Trophoblast cell (in vitro differentiated cells and primary cell): Measurements from ENCODE around the gene FCGBP.
"Not testable (repeated sequence)": the region's sequence is repeated elsewhere in the genome, so short reads cannot be mapped to it uniquely, and the experiment has no call there.

ENCODE experiments used
- DNase-seq, 2 donors: peaks; one replicate each; pipeline ENCODE4 v3.0.0-alpha.2; 2016
- H2AFZ ChIP-seq: 2 replicates; pipeline ENCODE4 v1.6.1; 2013; ENCODE audit warnings: low read length, moderate library complexity, mild to moderate bottlenecking; ENCODE audit not compliant: insufficient read depth, poor library complexity
- H2AK5ac ChIP-seq: 2 replicates; pipeline ENCODE4 v1.6.1; 2013; ENCODE audit warnings: mild to moderate bottlenecking, low read length
- H2BK120ac ChIP-seq: 2 replicates; pipeline ENCODE4 v1.6.1; 2013; ENCODE audit warnings: low read length, mild to moderate bottlenecking, moderate library complexity; ENCODE audit not compliant: insufficient read depth, poor library complexity
- H2BK12ac ChIP-seq: 2 replicates; pipeline ENCODE4 v1.6.1; 2013; ENCODE audit warnings: mild to moderate bottlenecking, low read length, moderate library complexity
- H2BK5ac ChIP-seq: 2 replicates; pipeline ENCODE4 v1.6.1; 2013; ENCODE audit warnings: low read length, low read depth, moderate library complexity, mild to moderate bottlenecking; ENCODE audit not compliant: poor library complexity
- H3K14ac ChIP-seq: 2 replicates; pipeline ENCODE4 v1.6.1; 2013; ENCODE audit warnings: mild to moderate bottlenecking, low read length
- H3K18ac ChIP-seq: 2 replicates; pipeline ENCODE4 v1.6.1; 2013; ENCODE audit warnings: mild to moderate bottlenecking, low read length
- H3K23ac ChIP-seq: 2 replicates; pipeline ENCODE4 v1.6.1; 2013; ENCODE audit warnings: low read length
- H3K27ac ChIP-seq: 2 replicates; pipeline ENCODE4 v1.5.1; 2013; ENCODE audit warnings: low read depth, mild to moderate bottlenecking, inconsistent platforms, low read length, moderate library complexity
- H3K27me3 ChIP-seq: 2 replicates; pipeline ENCODE4 v1.6.1; 2013; ENCODE audit warnings: inconsistent platforms, mild to moderate bottlenecking, low read length, moderate library complexity; ENCODE audit not compliant: insufficient read depth
- H3K36me3 ChIP-seq, 2 experiments: 1 replicate in 1 of 2; 2 replicates in 1 of 2; pipeline ENCODE4 v1.6.1; 2013; ENCODE audit warnings: low read length in 2 of 2, mild to moderate bottlenecking in 2 of 2, moderate library complexity in 1 of 2; ENCODE audit not compliant: insufficient read depth in 2 of 2, control insufficient read depth in 1 of 2
- H3K4ac ChIP-seq: 2 replicates; pipeline ENCODE4 v1.6.1; 2013; ENCODE audit warnings: low read depth, mild to moderate bottlenecking, low read length, moderate library complexity
- H3K4me1 ChIP-seq, 2 experiments: 1 replicate in 1 of 2; 2 replicates in 1 of 2; pipeline ENCODE4 v1.6.1; 2013; ENCODE audit warnings: low read length in 2 of 2, mild to moderate bottlenecking in 2 of 2, moderate library complexity in 1 of 2; ENCODE audit not compliant: insufficient read depth in 2 of 2, control insufficient read depth in 1 of 2
- H3K4me2 ChIP-seq: 2 replicates; pipeline ENCODE4 v1.6.1; 2013; ENCODE audit warnings: inconsistent platforms, mild to moderate bottlenecking, low read length, moderate library complexity
- H3K4me3 ChIP-seq: 2 replicates; pipeline ENCODE4 v1.5.1; 2013; ENCODE audit warnings: mild to moderate bottlenecking, low read depth, low read length, inconsistent platforms
- H3K79me1 ChIP-seq: one replicate; pipeline ENCODE4 v1.6.1; 2013; ENCODE audit warnings: low read length
- H3K79me2 ChIP-seq: 2 replicates; pipeline ENCODE4 v1.6.1; 2013; ENCODE audit warnings: low read length, mild to moderate bottlenecking; ENCODE audit not compliant: control insufficient read depth, insufficient read depth, poor library complexity
- H3K9ac ChIP-seq: 2 replicates; pipeline ENCODE4 v1.6.1; 2013; ENCODE audit warnings: mild to moderate bottlenecking, low read length
- H3K9me3 ChIP-seq: 2 replicates; pipeline ENCODE4 v1.6.1; 2013; ENCODE audit warnings: low read depth, mild to moderate bottlenecking, control low read depth, inconsistent platforms, low read length; ENCODE audit not compliant: insufficient read depth
- H4K12ac ChIP-seq: 2 replicates; pipeline ENCODE4 v1.6.1; 2013; ENCODE audit warnings: low read depth, mild to moderate bottlenecking, low read length, moderate library complexity
- H4K8ac ChIP-seq: 2 replicates; pipeline ENCODE4 v1.6.1; 2013; ENCODE audit warnings: low read depth, mild to moderate bottlenecking, low read length, moderate library complexity
- H4K91ac ChIP-seq: one replicate; pipeline ENCODE4 v1.6.1; 2013; ENCODE audit warnings: low read depth, mild to moderate bottlenecking, low read length, moderate library complexity
- WGBS: extraction: QIAGEN DNeasy Blood & Tissue Kit; methylation state at CpG from one replicate; pipeline ENCODE4 v1.1.7; 2013; ENCODE audit warnings: missing lambda C conversion rate; ENCODE audit not compliant: insufficient read length, insufficient coverage; ENCODE audit errors: extremely low coverage; 5-methylcytosine and 5-hydroxymethylcytosine counted together

FCGBP gene

DNA sequence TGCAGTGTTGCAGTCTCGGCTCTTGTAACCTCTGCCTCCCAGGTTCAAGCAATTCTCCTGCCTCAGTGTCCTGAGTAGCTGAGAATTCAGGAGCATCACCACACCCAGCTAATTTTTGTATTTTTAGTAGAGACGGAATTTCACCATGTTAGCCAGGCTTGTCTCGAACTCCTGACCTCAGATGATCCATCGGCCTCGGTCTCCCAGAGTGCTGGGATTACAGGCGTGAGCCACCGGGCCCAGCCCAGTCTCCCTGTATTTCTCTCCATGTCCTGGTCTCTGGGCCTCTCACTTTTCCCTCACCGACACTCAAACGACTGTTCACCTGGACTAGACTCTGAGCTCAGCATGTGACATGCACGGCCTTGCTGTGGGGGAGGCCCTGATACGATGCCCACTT, 39.3 kb downstream of the FCGBP start:
- H3K4me1 ChIP-seq, H4K91ac ChIP-seq, H3K4me3 ChIP-seq, H2BK12ac ChIP-seq, H3K27ac ChIP-seq, H2AK5ac ChIP-seq, H3K9ac ChIP-seq, H3K4ac ChIP-seq, DNase-seq, H3K4me2 ChIP-seq, H2AFZ ChIP-seq, H2BK120ac ChIP-seq, H3K14ac ChIP-seq, H3K27me3 ChIP-seq, H2BK5ac ChIP-seq, H3K79me2 ChIP-seq, H3K79me1 ChIP-seq, H4K12ac ChIP-seq, H3K18ac ChIP-seq, H3K23ac ChIP-seq, H4K8ac ChIP-seq, H3K36me3 ChIP-seq, H3K9me3 ChIP-seq: not testable (repeated sequence)
- WGBS = no CpG with 5 or more reads among the region's 11 CpGs

GRCh38 chr19:39894236-39894606, 40.2 kb downstream of the FCGBP start:
- H3K36me3 ChIP-seq, H3K27ac ChIP-seq, H4K91ac ChIP-seq, H2AK5ac ChIP-seq, DNase-seq, H2BK12ac ChIP-seq, H3K14ac ChIP-seq, H3K4me3 ChIP-seq, H3K9ac ChIP-seq, H3K18ac ChIP-seq, H3K79me1 ChIP-seq, H4K12ac ChIP-seq, H3K4me1 ChIP-seq, H4K8ac ChIP-seq, H3K27me3 ChIP-seq, H3K79me2 ChIP-seq, H3K23ac ChIP-seq, H2AFZ ChIP-seq, H2BK5ac ChIP-seq, H2BK120ac ChIP-seq, H3K9me3 ChIP-seq, H3K4me2 ChIP-seq, H3K4ac ChIP-seq: not testable (repeated sequence)
- WGBS = no CpG with 5 or more reads among the region's 16 CpGs

- H3K4ac ChIP-seq, H2BK12ac ChIP-seq, H3K18ac ChIP-seq, H4K12ac ChIP-seq, H2BK120ac ChIP-seq, H2AK5ac ChIP-seq, DNase-seq, H3K9me3 ChIP-seq, H4K91ac ChIP-seq, H2BK5ac ChIP-seq, H3K4me2 ChIP-seq, H3K23ac ChIP-seq, H3K14ac ChIP-seq, H3K27ac ChIP-seq, H3K4me3 ChIP-seq, H3K27me3 ChIP-seq, H3K36me3 ChIP-seq, H4K8ac ChIP-seq, H3K79me2 ChIP-seq, H3K9ac ChIP-seq, H2AFZ ChIP-seq, H3K79me1 ChIP-seq, H3K4me1 ChIP-seq: not testable (repeated sequence)
- WGBS = no CpG with 5 or more reads among the region's 29 CpGs
Measured at GRCh38 chr19:39893366-39894235, 40.8 kb downstream of the FCGBP start.

DNA sequence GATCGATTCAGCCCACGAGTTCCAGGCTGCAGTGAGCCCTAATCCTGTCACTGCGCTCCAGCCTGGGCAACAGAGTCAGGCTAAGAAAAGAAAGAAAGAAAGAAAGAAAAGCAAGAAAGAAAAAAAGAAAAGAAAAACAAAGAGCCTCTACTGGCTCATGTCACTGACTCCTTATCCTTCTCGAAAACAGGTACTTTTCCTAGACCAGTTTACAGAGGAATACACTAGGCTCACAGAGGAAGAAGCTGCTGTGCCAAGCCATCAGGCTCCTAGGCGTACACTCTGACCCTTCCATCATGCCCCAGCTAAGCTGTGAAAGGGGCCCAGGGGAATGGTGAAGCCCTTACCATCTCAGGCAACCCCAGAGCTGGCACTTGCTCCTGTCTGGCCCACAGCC, 41.9 kb downstream of the FCGBP start:
- H3K4me1 ChIP-seq, H3K4me3 ChIP-seq, H4K12ac ChIP-seq, H2AFZ ChIP-seq, H3K4me2 ChIP-seq, H3K9me3 ChIP-seq, H2AK5ac ChIP-seq, H3K36me3 ChIP-seq, H4K8ac ChIP-seq, H3K27me3 ChIP-seq, H3K9ac ChIP-seq, H3K14ac ChIP-seq, H2BK120ac ChIP-seq, H2BK12ac ChIP-seq, H2BK5ac ChIP-seq, H3K27ac ChIP-seq, H3K23ac ChIP-seq, H3K79me1 ChIP-seq, H3K79me2 ChIP-seq, H3K4ac ChIP-seq, DNase-seq, H4K91ac ChIP-seq, H3K18ac ChIP-seq: not testable (repeated sequence)
- WGBS = no CpG with 5 or more reads among the region's 5 CpGs
